NCI-H446 (cell line): ENCODE measurements around the gene WDFY4.

ENCODE experiments used
- DNase-seq, 2 experiments: peaks; one replicate each; lab custom pipeline; 2025; lab: John Stamatoyannopoulos, UW

WDFY4 gene

GRCh38 chr10:48771234-48771633 is 86.6 kb downstream of the WDFY4 start:
- no peak for DNase-seq

GRCh38 chr10:48772059-48772458 is 87.4 kb downstream of the WDFY4 start:
- DNase-seq: no peak

- no peak for DNase-seq
These were observed 88.9 kb downstream of the WDFY4 start for GRCh38 chr10:48773580-48773979.

GRCh38 chr10:48774416-48775205 is 89.9 kb downstream of the WDFY4 start:
- no peak for DNase-seq

- no peak for DNase-seq
These were observed 90.5 kb downstream of the WDFY4 start for GRCh38 chr10:48775206-48775517.

- no peak for DNase-seq
These were observed 91.4 kb downstream of the WDFY4 start for GRCh38 chr10:48776005-48776522.

- no peak for DNase-seq
These were observed 91.9 kb downstream of the WDFY4 start for GRCh38 chr10:48776528-48776927.

- DNase-seq: no peak
These were observed 92.4 kb downstream of the WDFY4 start for GRCh38 chr10:48777110-48777509.

- DNase-seq: no peak
These were observed 93.7 kb downstream of the WDFY4 start for GRCh38 chr10:48778193-48778857.

- DNase-seq: no peak
These were observed 94.4 kb downstream of the WDFY4 start for GRCh38 chr10:48779077-48779476.

GRCh38 chr10:48779546-48780152 is 95.0 kb downstream of the WDFY4 start:
- no peak for DNase-seq

- no peak for DNase-seq
These were observed 95.7 kb downstream of the WDFY4 start for GRCh38 chr10:48780341-48780740.

GRCh38 chr10:48782386-48782785 is 97.7 kb downstream of the WDFY4 start:
- DNase-seq: no peak

- DNase-seq: no peak
These were observed 99.4 kb downstream of the WDFY4 start for GRCh38 chr10:48784031-48784430.

- DNase-seq: no peak
These were observed 101.1 kb downstream of the WDFY4 start for GRCh38 chr10:48785796-48786195.

GRCh38 chr10:48786606-48787282 is 102.1 kb downstream of the WDFY4 start:
- DNase-seq: no peak

- no peak for DNase-seq
These were observed 103.9 kb downstream of the WDFY4 start for GRCh38 chr10:48788554-48788953.

- no peak for DNase-seq
These were observed 105.1 kb downstream of the WDFY4 start for GRCh38 chr10:48789486-48790456.

- DNase-seq: no peak
These were observed 105.9 kb downstream of the WDFY4 start for GRCh38 chr10:48790457-48791044.

- DNase-seq: no peak
These were observed 106.7 kb downstream of the WDFY4 start for GRCh38 chr10:48791267-48791928.
